GM12878 (cell line): ENCODE results near the gene PCSK5. TPM values are rescaled to one million over a fixed set of nuclear protein-coding genes. Genes with fewer than 3 reads are reported as not detected.

ENCODE experiments used
- ATAC-seq: fragments of 200-7000 bp; cut with Tn5 transposase; 3 replicates; pipeline ENCODE4 v1.9.1; 2020; ENCODE audit warnings: mild to moderate bottlenecking, moderate library complexity
- BruUV-seq: library from RNA; stranded (reverse); fragments of 400-500 nt; replicated peaks from 2 replicates; lab custom pipeline; 2021; lab: Mats Ljungman, UMichigan
- CTCF ChIA-PET: fragments of 300-600 bp; sonication (Branson Sonifier 250); formaldehyde crosslinking; extraction: SDS; loops from one replicate; lab custom pipeline; 2021; ENCODE audit warnings: inconsistent platforms; lab: Yijun Ruan, JAX
- POLR2A ChIA-PET: fragments of 350-600 bp; formaldehyde crosslinking; extraction: SDS; loops from one replicate; lab custom pipeline; 2021; ENCODE audit warnings: inconsistent platforms; lab: Charles Lee
- RAD21 ChIA-PET: fragments of 300-600 bp; sonication (Branson Sonifier 250); formaldehyde crosslinking; loops from one replicate; lab custom pipeline; 2023; ENCODE audit warnings: antibody characterized with exemption; ENCODE audit not compliant: unreplicated experiment; lab: Charles Lee
- SMC1A ChIA-PET: fragments of 300-600 bp; sonication (Branson Sonifier 250); formaldehyde crosslinking; loops from one replicate; lab custom pipeline; 2023; ENCODE audit not compliant: unreplicated experiment, uncharacterized antibody; lab: Charles Lee
- DNase-seq: peaks from one replicate; pipeline ENCODE4 v3.0.0-alpha.2; 2011; ENCODE audit warnings: low read depth, low spot score
- FAIRE-seq: peaks from 3 replicates; lab custom pipeline; 2011; peaks lifted over from hg19 to GRCh38; lab: Jason Lieb, UNC
- H2AFZ ChIP-seq: 2 replicates; pipeline ENCODE4 v1.6.0; 2011; ENCODE audit warnings: low read depth, low read length, control low read depth; ENCODE audit not compliant: control insufficient read depth
- H3K27ac ChIP-seq: 2 replicates; pipeline ENCODE4 v1.5.1; 2011; ENCODE audit warnings: control low read depth; ENCODE audit not compliant: control insufficient read depth, insufficient read depth
- H3K27me3 ChIP-seq, 2 experiments: replicated peaks in 1 of 2; 2 replicates each; pipeline versions ENCODE4 v1.6.0 to v1.6.1; 2011; ENCODE audit warnings: low read length in 1 of 2; ENCODE audit not compliant: control insufficient read depth in 2 of 2, insufficient read depth in 2 of 2
- H3K36me3 ChIP-seq, 2 experiments: 2 replicates each; pipeline ENCODE4 v1.5.1; 2011; ENCODE audit warnings: low read length in 1 of 2; ENCODE audit not compliant: control insufficient read depth in 2 of 2, insufficient read depth in 2 of 2
- H3K4me1 ChIP-seq: 2 replicates; pipeline ENCODE4 v1.6.1; 2011; ENCODE audit warnings: mild to moderate bottlenecking, low read length, moderate library complexity, mixed read lengths; ENCODE audit not compliant: control insufficient read depth, insufficient read depth
- H3K4me2 ChIP-seq: 2 replicates; pipeline ENCODE4 v1.6.0; 2011; ENCODE audit warnings: control low read depth; ENCODE audit not compliant: control insufficient read depth, insufficient read depth
- H3K4me3 ChIP-seq: fragments of 200-600 bp; sonication (generic); 2 replicates; pipeline ENCODE4 v1.5.1; 2016
- H3K79me2 ChIP-seq: 2 replicates; pipeline ENCODE4 v1.6.0; 2011; ENCODE audit warnings: low read length; ENCODE audit not compliant: control insufficient read depth, insufficient read depth
- H3K9ac ChIP-seq: 2 replicates; pipeline ENCODE4 v1.8.0; 2011; ENCODE audit warnings: low read length, control low read depth, mixed read lengths; ENCODE audit not compliant: control insufficient read depth, insufficient read depth
- H3K9me3 ChIP-seq: replicated peaks from 3 replicates; pipeline ENCODE4 v1.5.1; 2011; ENCODE audit warnings: mild to moderate bottlenecking, low read length; ENCODE audit not compliant: control insufficient read depth, insufficient read depth
- H4K20me1 ChIP-seq: 2 replicates; pipeline ENCODE4 v1.6.0; 2011; ENCODE audit not compliant: control insufficient read depth, insufficient read depth
- BACH1 ChIP-seq: fragments of 450-650 bp; IDR thresholded peaks from 2 replicates; pipeline ENCODE4 v1.6.1; 2017; ENCODE audit warnings: mild to moderate bottlenecking, borderline replicate concordance
- BCLAF1 ChIP-seq: fragments of 450-650 bp; IDR thresholded peaks from 2 replicates; pipeline ENCODE4 v1.6.1; 2017; ENCODE audit warnings: antibody characterized with exemption, mild to moderate bottlenecking, moderate library complexity
- ETV6 ChIP-seq, 2 experiments: fragments of 450-650 bp in 1 of 2; IDR thresholded peaks in 1 of 2; conservative IDR thresholded peaks in 1 of 2; 2 replicates each; pipeline ENCODE4 v1.6.1; 2014; ENCODE audit warnings: antibody characterized with exemption in 1 of 2, borderline replicate concordance in 1 of 2, low read depth in 1 of 2, mild to moderate bottlenecking in 1 of 2, moderate library complexity in 1 of 2
- JUNB ChIP-seq: IDR thresholded peaks from 2 replicates; pipeline ENCODE4 v1.6.1; 2016; ENCODE audit warnings: antibody characterized with exemption, mild to moderate bottlenecking
- NFIC ChIP-seq: IDR thresholded peaks from 2 replicates; pipeline ENCODE4 v1.6.1; 2012; ENCODE audit warnings: low read depth, mild to moderate bottlenecking, inconsistent platforms, low read length, moderate library complexity
- NFYA ChIP-seq: IDR thresholded peaks from 2 replicates; pipeline ENCODE4 v1.6.1; 2011; ENCODE audit warnings: low read depth, mild to moderate bottlenecking, low read length, improper control_type of control experiment, borderline replicate concordance
- NR2F1 ChIP-seq: fragments of 450-650 bp; conservative IDR thresholded peaks from 2 replicates; pipeline ENCODE4 v1.6.1; 2017; ENCODE audit warnings: mild to moderate bottlenecking
- RAD51 ChIP-seq: fragments of 450-650 bp; IDR thresholded peaks from 2 replicates; pipeline ENCODE4 v1.6.1; 2016; ENCODE audit warnings: moderate library complexity, mild to moderate bottlenecking, inconsistent platforms
- SMARCA5 ChIP-seq: fragments of 450-650 bp; IDR thresholded peaks from 2 replicates; pipeline ENCODE4 v1.6.1; 2017; ENCODE audit warnings: mild to moderate bottlenecking
- SMC3 ChIP-seq: IDR thresholded peaks from 2 replicates; pipeline ENCODE4 v1.6.1; 2011; ENCODE audit warnings: low read length, improper control_type of control experiment, borderline replicate concordance
- TARDBP ChIP-seq: IDR thresholded peaks from 2 replicates; pipeline ENCODE4 v1.6.1; 2016; ENCODE audit warnings: borderline replicate concordance
- TCF7 ChIP-seq: IDR thresholded peaks from 2 replicates; pipeline ENCODE4 v1.6.1; 2014; ENCODE audit warnings: antibody characterized with exemption, borderline replicate concordance
- YY1 ChIP-seq: IDR thresholded peaks from 2 replicates; pipeline ENCODE4 v1.6.1; 2011; ENCODE audit warnings: low read depth, mild to moderate bottlenecking, low read length
- ZNF384 ChIP-seq: IDR thresholded peaks from 2 replicates; pipeline ENCODE4 v1.6.1; 2012; ENCODE audit warnings: low read depth, mild to moderate bottlenecking, low read length, improper control_type of control experiment, borderline replicate concordance
- WGBS: methylation state at CpG from one replicate; pipeline ENCODE4 v1.1.6; 2016; ENCODE audit warnings: low lambda C conversion rate; ENCODE audit not compliant: insufficient replicate concordance, insufficient coverage; ENCODE audit errors: missing lambda C conversion rate; 5-methylcytosine and 5-hydroxymethylcytosine counted together
- in situ Hi-C: fragments of 300-500 bp; cut with MboI; formaldehyde crosslinking; loops from 9 replicates; pipeline ENCODE4 v1.14.3; 2018; ENCODE audit warnings: mixed read lengths
- intact Hi-C: fragments of 100-400 bp; cut with micrococcal nuclease; formaldehyde crosslinking; loops from one replicate; pipeline ENCODE4 v1.14.2; 2022; ENCODE audit not compliant: unreplicated experiment
- polyA plus RNA-seq, 11 experiments: library from polyadenylated mRNA; depleted of rRNA in 4 of 11; unstranded in 6 of 11; stranded (reverse) in 5 of 11; fragments of >200 nt; fragmentation: Nextera tagmentation in 4 of 11; fragmentation: Illumina TruSeq in 1 of 11; extraction: Ambion mirVana in 4 of 11; extraction: Trizol in 1 of 11; gene quantifications; 1 replicate in 1 of 11; 2 replicates in 10 of 11; pipeline versions ENCODE4 v1.2.1 to v1.2.3, GENCODE V29; 2011 to 2016; ENCODE audit warnings: inconsistent platforms in 2 of 11, missing spikeins in 2 of 11, low read depth in 1 of 11
- total RNA-seq, 4 experiments: library from RNA; depleted of rRNA in 3 of 4; stranded (reverse); fragments of >200 nt in 3 of 4; fragmentation: Illumina TruSeq in 1 of 4; extraction: Trizol in 1 of 4; gene quantifications; 2 replicates each; pipeline versions ENCODE4 v1.2.1 to v1.2.3, GENCODE V29; 2013 to 2021
- TF ChIP-seq, protein P1 (sequence below): IDR thresholded peaks from 2 replicates; pipeline ENCODE4 v1.6.1; 2011; ENCODE audit warnings: borderline replicate concordance, low read depth, mild to moderate bottlenecking, moderate library complexity, low read length; ENCODE audit not compliant: insufficient read depth, poor library complexity, severe bottlenecking
- TF ChIP-seq, protein P2 (sequence below): fragments of 450-650 bp; IDR thresholded peaks from 2 replicates; pipeline ENCODE4 v1.6.1; 2017; ENCODE audit warnings: mild to moderate bottlenecking, moderate library complexity

The PCSK5 gene
- total and polyA plus RNA-seq, 10 of the 15 experiments (the other 5 are each of a cell fraction or from before 2014, with no cell fraction given), result 0.01 to 0.13 (median 0.04) TPM; not detected in 3

- ChIA-PET SMC1A (interaction anchor here (0.6 to 1.6 kb wide), 4 partner anchors 214 to 1037 kb away, joined by 3 to 5 read pairs (median 3); no protein-coding TSS in a partner anchor), RAD21 (interaction anchor here (0.7 kb wide), 1 partner anchor 82 kb away, joined by 3 read pairs; no protein-coding TSS in a partner anchor), CTCF (interaction anchor here (0.6 to 5.2 kb wide), 9 partner anchors 9 to 1037 kb away, joined by 3 to 28 read pairs (median 3); no protein-coding TSS in a partner anchor), POLR2A (no interaction called here)
- Histone ChIP-seq H3K36me3 (no peaks in the 10 kb centered on the region), H3K4me1 (no peaks in the 10 kb centered on the region), H3K4me3 (no peak overlapping the region), H3K9ac (no peak overlapping the region), H3K9me3 (no peaks in the 10 kb centered on the region), H4K20me1 (no peaks in the 10 kb centered on the region), H3K79me2 (no peaks in the 10 kb centered on the region), H3K27ac (no peak overlapping the region), H2AFZ (no peak overlapping the region), H3K27me3 (peaks cover 0 to 2% of the 10 kb centered on the region in 2 experiments; a peak in 2 of 4 replicates), H3K4me2 (no peak overlapping the region)
- FAIRE-seq, result no peak
- intact Hi-C loops, result loop anchor here (2.0 to 5.0 kb wide), 2 partner anchors 436 to 1036 kb away; no protein-coding TSS in a partner anchor
- no TSS peak for BruUV-seq
- peak; percentile 75 for ATAC-seq
- in situ Hi-C loops, result no loop called here
- no peak for DNase-seq
- 27% methylated on average over 2 of the region's 3 CpGs for WGBS
- TF ChIP-seq JUNB (no peak), BCLAF1 (no peak), NFYA (no peak), TCF7 (no peak), NFIC (no peak), BACH1 (no peak), NR2F1 (no peak), RAD51 (no peak), ZNF384 (no peak), SMC3 (peak; percentile 53; the same call in 1 of the 2 replicates), YY1 (no peak), ETV6 (conservative IDR thresholded peaks at IDR 0.05 in 1 of 2, IDR thresholded peaks at IDR 0.05 in 1 of 2; ENCODE audit: borderline replicate concordance in 1 of 2, low read depth in 1 of 2) (no peak), SMARCA5 (no peak), TARDBP (no peak)
- TF ChIP-seq, protein P1, sequence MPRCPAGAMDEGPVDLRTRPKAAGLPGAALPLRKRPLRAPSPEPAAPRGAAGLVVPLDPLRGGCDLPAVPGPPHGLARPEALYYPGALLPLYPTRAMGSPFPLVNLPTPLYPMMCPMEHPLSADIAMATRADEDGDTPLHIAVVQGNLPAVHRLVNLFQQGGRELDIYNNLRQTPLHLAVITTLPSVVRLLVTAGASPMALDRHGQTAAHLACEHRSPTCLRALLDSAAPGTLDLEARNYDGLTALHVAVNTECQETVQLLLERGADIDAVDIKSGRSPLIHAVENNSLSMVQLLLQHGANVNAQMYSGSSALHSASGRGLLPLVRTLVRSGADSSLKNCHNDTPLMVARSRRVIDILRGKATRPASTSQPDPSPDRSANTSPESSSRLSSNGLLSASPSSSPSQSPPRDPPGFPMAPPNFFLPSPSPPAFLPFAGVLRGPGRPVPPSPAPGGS, result no peak
- TF ChIP-seq, protein P2, sequence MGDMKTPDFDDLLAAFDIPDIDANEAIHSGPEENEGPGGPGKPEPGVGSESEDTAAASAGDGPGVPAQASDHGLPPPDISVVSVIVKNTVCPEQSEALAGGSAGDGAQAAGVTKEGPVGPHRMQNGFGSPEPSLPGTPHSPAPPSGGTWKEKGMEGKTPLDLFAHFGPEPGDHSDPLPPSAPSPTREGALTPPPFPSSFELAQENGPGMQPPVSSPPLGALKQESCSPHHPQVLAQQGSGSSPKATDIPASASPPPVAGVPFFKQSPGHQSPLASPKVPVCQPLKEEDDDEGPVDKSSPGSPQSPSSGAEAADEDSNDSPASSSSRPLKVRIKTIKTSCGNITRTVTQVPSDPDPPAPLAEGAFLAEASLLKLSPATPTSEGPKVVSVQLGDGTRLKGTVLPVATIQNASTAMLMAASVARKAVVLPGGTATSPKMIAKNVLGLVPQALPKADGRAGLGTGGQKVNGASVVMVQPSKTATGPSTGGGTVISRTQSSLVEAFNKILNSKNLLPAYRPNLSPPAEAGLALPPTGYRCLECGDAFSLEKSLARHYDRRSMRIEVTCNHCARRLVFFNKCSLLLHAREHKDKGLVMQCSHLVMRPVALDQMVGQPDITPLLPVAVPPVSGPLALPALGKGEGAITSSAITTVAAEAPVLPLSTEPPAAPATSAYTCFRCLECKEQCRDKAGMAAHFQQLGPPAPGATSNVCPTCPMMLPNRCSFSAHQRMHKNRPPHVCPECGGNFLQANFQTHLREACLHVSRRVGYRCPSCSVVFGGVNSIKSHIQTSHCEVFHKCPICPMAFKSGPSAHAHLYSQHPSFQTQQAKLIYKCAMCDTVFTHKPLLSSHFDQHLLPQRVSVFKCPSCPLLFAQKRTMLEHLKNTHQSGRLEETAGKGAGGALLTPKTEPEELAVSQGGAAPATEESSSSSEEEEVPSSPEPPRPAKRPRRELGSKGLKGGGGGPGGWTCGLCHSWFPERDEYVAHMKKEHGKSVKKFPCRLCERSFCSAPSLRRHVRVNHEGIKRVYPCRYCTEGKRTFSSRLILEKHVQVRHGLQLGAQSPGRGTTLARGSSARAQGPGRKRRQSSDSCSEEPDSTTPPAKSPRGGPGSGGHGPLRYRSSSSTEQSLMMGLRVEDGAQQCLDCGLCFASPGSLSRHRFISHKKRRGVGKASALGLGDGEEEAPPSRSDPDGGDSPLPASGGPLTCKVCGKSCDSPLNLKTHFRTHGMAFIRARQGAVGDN, result no peak
Observed at GRCh38 chr9:76302947-76303550, 412.6 kb downstream of the PCSK5 start.
